NCI-H1105 (cell line): Measurements from ENCODE around the gene TFIP11.

Experiments
- DNase-seq: peaks from one replicate; lab custom pipeline; 2025; lab: John Stamatoyannopoulos, UW

TFIP11 gene

GRCh38 chr22:26512149-26512793 is at the start of gene TFIP11:
TSS of gene TFIP11 (minus strand) at chr22:26512473. CDS start at chr22:26510272, 2,201 bp downstream.
- DNase-seq: peak; percentile 75

DNA sequence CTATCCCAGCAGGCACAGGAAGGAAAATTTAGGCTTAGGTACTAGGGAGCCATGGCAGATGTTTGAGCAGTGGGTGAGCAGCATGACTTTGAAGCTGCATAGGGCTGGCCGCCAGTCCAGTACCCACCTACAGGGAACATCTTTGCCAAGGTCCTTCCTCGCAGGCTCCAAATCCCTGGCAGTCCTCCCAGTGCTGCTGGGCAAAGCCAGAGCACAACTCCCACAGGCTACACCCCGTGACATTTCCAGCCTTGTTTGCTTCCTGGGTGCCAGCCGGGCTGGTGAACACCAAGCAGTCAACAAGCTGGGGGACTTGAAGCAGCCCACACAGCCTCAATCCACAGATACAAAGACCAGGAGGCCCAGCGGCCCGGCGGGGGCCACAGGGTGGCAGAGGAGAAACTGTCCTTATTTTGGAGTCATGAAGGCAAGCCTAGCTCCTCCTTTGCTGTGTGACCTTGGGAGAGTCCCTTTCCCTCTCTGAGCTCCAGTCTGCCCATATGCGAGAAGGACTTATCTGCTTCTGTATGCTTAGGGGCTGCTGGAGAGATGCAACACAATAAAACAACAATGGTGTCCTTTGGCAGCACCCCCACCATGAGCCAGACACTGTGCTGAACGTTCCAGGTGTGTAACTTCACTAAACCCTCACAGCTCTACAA is 49.6 kb upstream of the TFIP11 start:
- no peak for DNase-seq

- DNase-seq: no peak
Measured at GRCh38 chr22:26559961-26560575, 47.8 kb upstream of the TFIP11 start.

GRCh38 chr22:26558248-26558895 is 46.1 kb upstream of the TFIP11 start:
- no peak for DNase-seq

- no peak for DNase-seq
Measured at GRCh38 chr22:26556904-26557303, 44.6 kb upstream of the TFIP11 start.

GRCh38 chr22:26555478-26555877 is 43.2 kb upstream of the TFIP11 start:
- DNase-seq: no peak

- no peak for DNase-seq
Measured at GRCh38 chr22:26554956-26555355, 42.7 kb upstream of the TFIP11 start.

DNA sequence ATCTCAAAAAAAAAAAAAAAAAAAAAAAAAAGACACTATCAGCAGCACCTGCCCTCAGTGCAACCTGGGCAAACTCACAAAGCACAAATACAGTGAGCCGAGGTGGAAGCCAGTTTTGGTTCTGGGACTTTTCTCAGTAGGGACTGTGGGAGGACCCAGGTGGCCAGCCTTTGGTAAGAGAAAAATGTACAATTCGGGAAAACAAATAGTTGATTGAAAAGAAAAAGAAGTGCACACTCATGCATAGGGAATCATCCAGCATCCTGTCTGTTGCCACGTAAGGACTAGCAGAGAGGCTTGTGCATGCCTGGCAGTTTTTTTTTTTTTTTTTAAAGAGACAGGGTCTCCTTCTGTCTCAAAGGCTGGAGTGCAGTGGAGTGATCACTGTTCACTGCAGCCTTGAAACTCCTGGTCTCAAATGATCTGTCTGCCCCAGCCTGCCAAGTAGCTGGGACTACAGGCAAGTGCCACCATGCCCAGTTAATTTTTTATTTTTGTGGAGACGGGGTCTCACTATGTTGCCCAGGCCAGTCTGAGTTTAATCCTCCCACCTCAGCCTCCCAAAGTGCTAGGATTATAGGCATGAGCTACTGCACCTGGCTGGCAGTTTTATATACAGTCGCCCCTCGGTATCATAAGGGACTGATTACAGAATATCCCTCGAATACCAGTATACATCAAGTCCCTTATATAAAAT is 40.9 kb upstream of the TFIP11 start:
- no peak for DNase-seq

DNA sequence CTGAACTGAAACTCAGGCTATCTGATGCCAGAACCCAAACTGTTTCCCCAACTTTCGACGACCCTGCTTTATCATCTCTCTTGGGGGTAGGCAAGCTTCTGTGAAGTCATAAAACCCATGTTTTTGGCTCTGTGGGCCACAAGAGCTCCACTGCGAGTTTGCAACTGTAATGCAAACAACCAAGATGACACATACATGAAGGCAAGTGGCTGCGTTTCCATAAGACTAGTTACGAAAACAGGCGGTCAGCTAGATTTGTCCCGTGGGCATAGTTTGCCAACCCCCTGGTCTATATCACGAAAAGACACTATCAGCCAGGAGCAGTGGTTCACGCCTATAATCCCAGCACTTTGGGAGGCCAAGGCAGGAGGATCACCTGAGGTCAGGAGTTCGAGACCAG is 40.2 kb upstream of the TFIP11 start:
- DNase-seq: no peak

DNA sequence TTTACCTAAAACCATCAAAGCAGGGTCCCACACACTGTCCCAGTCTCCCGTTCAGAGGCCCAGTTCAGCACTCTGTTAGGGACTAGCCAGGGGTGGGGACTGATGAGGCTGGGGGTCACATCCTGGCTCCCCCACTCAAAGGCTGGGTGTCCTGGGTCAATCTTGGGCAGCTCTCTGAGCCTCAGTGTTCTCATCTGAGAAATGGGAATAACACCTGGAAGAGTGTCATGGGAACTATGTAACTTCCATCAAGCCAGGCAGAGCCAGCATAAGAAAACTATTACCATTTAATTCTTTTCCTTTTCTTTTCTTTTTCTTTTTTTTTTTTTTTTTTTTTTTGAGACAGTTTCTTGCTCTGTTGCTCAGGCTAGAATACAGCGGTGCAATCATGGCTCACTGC is 39.3 kb upstream of the TFIP11 start:
- no peak for DNase-seq

DNA sequence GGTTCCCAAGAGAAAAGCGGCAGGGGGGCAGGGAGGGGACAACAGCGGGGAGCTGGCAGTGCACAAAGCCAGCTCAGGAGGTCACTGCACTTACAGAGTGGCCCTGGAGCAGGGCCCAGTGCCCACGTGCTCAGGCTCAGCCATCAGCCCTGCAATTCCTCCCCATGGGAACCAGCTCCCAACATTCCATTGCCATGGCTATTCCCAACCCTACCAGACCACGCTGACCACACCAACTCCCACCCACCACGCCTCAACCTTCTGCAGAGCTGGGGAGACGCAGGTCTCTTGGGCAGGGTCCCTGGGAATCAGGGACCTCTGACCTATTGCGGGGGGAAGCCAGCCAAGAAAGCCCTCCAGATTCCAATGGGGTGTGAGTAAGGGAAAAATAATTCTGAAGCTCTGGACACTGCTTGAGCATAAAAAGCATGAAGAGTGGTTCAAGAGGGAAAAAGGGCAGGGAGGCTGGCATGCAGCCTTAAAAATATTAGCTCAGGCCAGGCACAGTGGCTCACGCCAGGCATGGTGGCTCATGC is 38.3 kb upstream of the TFIP11 start:
- DNase-seq: no peak

- no peak for DNase-seq
Measured at GRCh38 chr22:26549902-26550497, 37.7 kb upstream of the TFIP11 start.

DNA sequence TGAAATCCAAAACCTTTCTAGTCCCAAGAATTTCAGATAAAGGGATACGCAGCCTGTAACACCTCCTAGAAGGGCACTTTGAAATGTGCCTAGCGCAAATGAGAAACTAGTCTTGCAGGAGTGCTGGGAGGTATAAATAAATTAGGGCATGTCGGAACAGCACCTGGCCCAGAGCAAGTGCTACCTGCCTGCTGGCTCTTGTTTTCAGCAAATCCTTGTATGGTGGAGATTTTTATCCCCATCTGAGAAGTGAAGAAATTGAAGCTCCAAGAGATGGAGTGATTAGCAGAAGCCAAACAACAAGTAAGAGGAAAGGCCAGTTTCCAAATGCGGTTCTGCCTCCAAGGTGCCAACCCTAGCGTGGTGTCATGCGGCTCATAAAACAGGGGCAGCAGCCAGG is 36.7 kb upstream of the TFIP11 start:
- DNase-seq: no peak

- no peak for DNase-seq
Measured at GRCh38 chr22:26548303-26548702, 36.0 kb upstream of the TFIP11 start.

- DNase-seq: no peak
Measured at GRCh38 chr22:26547837-26548236, 35.6 kb upstream of the TFIP11 start.

DNA sequence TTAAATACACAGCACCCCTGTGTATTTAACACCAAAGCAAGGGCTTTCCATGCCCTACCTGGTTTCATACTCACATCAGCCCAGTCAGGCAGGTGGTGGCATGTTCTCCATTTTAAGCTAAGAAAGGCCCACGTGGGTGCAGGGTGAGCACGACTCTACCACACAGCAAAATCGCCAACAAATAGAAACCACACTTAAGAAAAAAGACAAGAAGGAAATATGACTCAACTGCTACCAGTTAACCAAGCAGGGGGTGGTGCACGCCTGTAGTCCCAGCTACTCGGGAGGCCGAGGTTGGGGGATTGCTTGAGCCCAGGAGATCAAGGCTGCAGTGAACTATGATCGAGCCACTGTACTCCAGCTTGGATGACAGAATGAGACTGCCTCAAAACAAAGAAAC is 35.2 kb upstream of the TFIP11 start:
- no peak for DNase-seq

DNA sequence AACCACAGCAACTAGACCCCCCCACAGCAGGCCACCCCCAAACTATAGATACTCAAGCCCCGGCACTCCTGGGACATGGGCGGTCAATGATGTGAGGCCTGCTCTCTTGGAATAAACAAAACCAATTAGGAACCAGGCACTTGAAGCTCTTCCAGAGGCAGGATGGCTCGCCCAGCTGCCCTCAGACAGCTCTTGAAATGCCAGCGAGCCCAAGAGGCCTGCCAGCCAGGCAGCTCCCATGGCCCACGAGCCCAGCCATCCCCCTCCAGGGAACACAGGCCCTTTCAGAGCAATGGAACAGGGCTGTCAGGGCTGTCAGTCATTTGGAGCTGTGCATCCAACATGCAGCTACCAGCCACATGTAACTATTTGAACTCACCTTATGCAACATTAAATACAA is 34.0 kb upstream of the TFIP11 start:
- DNase-seq: no peak

- no peak for DNase-seq
Measured at GRCh38 chr22:26545827-26546226, 33.6 kb upstream of the TFIP11 start.

GRCh38 chr22:26545385-26545784 is 33.1 kb upstream of the TFIP11 start:
- DNase-seq: no peak

DNA sequence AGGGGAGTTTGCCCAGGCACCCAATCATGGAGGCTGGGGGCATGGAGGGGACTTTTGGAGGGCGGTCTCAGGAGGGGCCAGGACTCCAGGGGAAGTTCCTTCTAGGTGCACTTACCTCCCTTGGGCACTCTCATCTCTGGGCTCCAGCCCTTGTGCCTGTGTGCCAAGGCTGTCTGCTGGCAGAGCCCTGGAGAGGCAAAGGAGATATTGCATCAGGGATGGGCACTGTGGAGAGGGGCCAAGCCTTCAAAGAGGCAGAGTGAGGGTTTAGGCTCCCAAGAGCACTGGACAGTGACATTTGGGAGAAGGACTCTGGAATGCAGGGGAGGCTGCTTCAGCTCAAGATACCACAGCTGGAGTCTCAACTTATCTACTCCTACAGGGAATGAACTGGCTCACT is 32.2 kb upstream of the TFIP11 start:
- no peak for DNase-seq

DNA sequence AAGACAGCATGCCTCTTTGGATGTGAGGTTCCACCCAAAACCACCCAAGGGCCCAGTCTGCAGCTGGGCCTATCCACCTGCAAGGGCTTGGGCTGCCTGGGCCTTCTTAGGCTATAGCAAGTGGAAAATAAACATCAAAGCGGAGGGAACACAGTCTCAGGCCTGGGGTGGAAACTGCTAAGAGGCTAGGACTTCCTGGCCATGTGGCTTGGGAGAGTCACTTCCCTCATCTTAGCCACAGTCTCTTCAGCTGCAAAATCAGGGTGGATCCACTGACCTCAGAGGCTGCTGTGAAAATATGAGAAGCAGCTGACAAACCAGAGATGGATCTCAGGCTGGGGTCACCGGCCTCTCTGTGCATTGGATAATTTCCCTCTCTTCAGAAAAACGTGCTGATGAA is 30.6 kb upstream of the TFIP11 start:
- no peak for DNase-seq
